Neural cell (in vitro differentiated cells): Measurements from ENCODE around the gene KCNK2. TPM values are rescaled to one million over a fixed set of nuclear protein-coding genes. Genes with fewer than 3 reads are reported as not detected.

Experiments used
- H2AFZ ChIP-seq: fragments of 200-600, 300-800 bp; sonication (generic), shearing (Covaris generic); 2 replicates; pipeline ENCODE4 v1.6.0; 2014; ENCODE audit warnings: low read depth, mild to moderate bottlenecking, antibody characterized with exemption, low read length, moderate library complexity
- H3F3A ChIP-seq: fragments of 200-600 bp; shearing (Covaris generic); 2 replicates; pipeline ENCODE4 v1.6.1; 2016; ENCODE audit warnings: mild to moderate bottlenecking, moderate library complexity, mixed read lengths, antibody characterized with exemption, low read length; ENCODE audit not compliant: insufficient read depth, poor library complexity, severe bottlenecking
- H3K27ac ChIP-seq: fragments of 200-600, 300-800 bp; sonication (generic), shearing (Covaris generic); 2 replicates; pipeline ENCODE4 v1.5.1; 2014; ENCODE audit warnings: mild to moderate bottlenecking, low read length, moderate library complexity
- H3K27me3 ChIP-seq: fragments of 300-800, 200-600 bp; sonication (generic), shearing (Covaris generic); 2 replicates; pipeline ENCODE4 v1.6.0; 2014; ENCODE audit warnings: mild to moderate bottlenecking, low read depth, low read length, moderate library complexity; ENCODE audit not compliant: insufficient read depth
- H3K36me3 ChIP-seq: fragments of 300-800, 200-600 bp; sonication (generic), shearing (Covaris generic); 2 replicates; pipeline ENCODE4 v1.5.1; 2014; ENCODE audit warnings: mild to moderate bottlenecking, antibody characterized with exemption, low read length, moderate library complexity; ENCODE audit not compliant: insufficient read depth
- H3K4me2 ChIP-seq: fragments of 300-800, 200-600 bp; sonication (generic), shearing (Covaris generic); 2 replicates; pipeline ENCODE4 v1.6.0; 2014; ENCODE audit warnings: mild to moderate bottlenecking, low read length
- H3K4me3 ChIP-seq: fragments of 300-800, 200-600 bp; sonication (generic), shearing (Covaris generic); 2 replicates; pipeline ENCODE4 v1.5.1; 2014; ENCODE audit warnings: mild to moderate bottlenecking, low read length, moderate library complexity
- H3K79me2 ChIP-seq: fragments of 200-600 bp; shearing (Covaris generic); replicated peaks from 2 replicates; pipeline ENCODE4 v1.6.0; 2014; ENCODE audit warnings: mild to moderate bottlenecking, low read length, moderate library complexity; ENCODE audit not compliant: insufficient read depth
- H3K9ac ChIP-seq: fragments of 300-800, 200-600 bp; sonication (generic), shearing (Covaris generic); 2 replicates; pipeline ENCODE4 v1.6.1; 2016; ENCODE audit warnings: mild to moderate bottlenecking, low read length, mixed read lengths
- H3K9me2 ChIP-seq: fragments of 200-600 bp; shearing (Covaris generic); 2 replicates; pipeline ENCODE4 v1.6.1; 2016; ENCODE audit warnings: mild to moderate bottlenecking, low read length, mixed read lengths; ENCODE audit not compliant: insufficient read depth
- H3K9me3 ChIP-seq: fragments of 200-600, 300-800 bp; sonication (generic), shearing (Covaris generic); 2 replicates; pipeline ENCODE4 v1.6.1; 2016; ENCODE audit warnings: mild to moderate bottlenecking, mixed run types, low read length, moderate library complexity, mixed read lengths
- H4K20me1 ChIP-seq: fragments of 200-600 bp; shearing (Covaris generic); 2 replicates; pipeline ENCODE4 v1.6.1; 2016; ENCODE audit warnings: mild to moderate bottlenecking, mixed run types; ENCODE audit not compliant: insufficient read depth
- EP300 ChIP-seq: fragments of 450-650 bp; conservative IDR thresholded peaks from 2 replicates; pipeline ENCODE4 v1.6.1; 2014; ENCODE audit warnings: antibody characterized with exemption, mild to moderate bottlenecking, moderate library complexity; ENCODE audit not compliant: poor library complexity, severe bottlenecking
- EZH2 ChIP-seq: fragments of 200-600, 300-800 bp; shearing (Covaris generic), sonication (generic); IDR thresholded peaks from 2 replicates; pipeline ENCODE4 v1.6.1; 2014; ENCODE audit warnings: antibody characterized with exemption, low read length, borderline replicate concordance, mild to moderate bottlenecking; ENCODE audit not compliant: insufficient read depth, poor library complexity, severe bottlenecking
- MXI1 ChIP-seq: fragments of 450-650 bp; conservative IDR thresholded peaks from 2 replicates; pipeline ENCODE4 v1.6.1; 2014; ENCODE audit warnings: antibody characterized with exemption, mild to moderate bottlenecking; ENCODE audit not compliant: poor library complexity, severe bottlenecking
- POLR2AphosphoS5 ChIP-seq: IDR thresholded peaks from 2 replicates; pipeline ENCODE4 v1.6.1; 2012
- RAD21 ChIP-seq: fragments of 450-650 bp; conservative IDR thresholded peaks from 2 replicates; pipeline ENCODE4 v1.6.1; 2014; ENCODE audit warnings: antibody characterized with exemption, mild to moderate bottlenecking, moderate library complexity
- SMC3 ChIP-seq: fragments of 450-650 bp; conservative IDR thresholded peaks from 2 replicates; pipeline ENCODE4 v1.6.1; 2014; ENCODE audit warnings: antibody characterized with exemption, mild to moderate bottlenecking, moderate library complexity; ENCODE audit not compliant: poor library complexity
- TAF1 ChIP-seq: IDR thresholded peaks from 2 replicates; pipeline ENCODE4 v1.6.1; 2012; ENCODE audit warnings: low read depth
- polyA plus RNA-seq: library from polyadenylated mRNA; depleted of rRNA; stranded (reverse); fragments of >200 nt; gene quantifications from 2 replicates; pipeline ENCODE4 v1.2.3, GENCODE V29; 2014
- TF ChIP-seq, protein P1 (sequence below): IDR thresholded peaks from 2 replicates; pipeline ENCODE4 v1.6.1; 2012; ENCODE audit warnings: borderline replicate concordance
- TF ChIP-seq, protein P2 (sequence below): fragments of 450-650 bp; IDR thresholded peaks from 2 replicates; pipeline ENCODE4 v1.5.1; 2014; ENCODE audit warnings: antibody characterized with exemption, mild to moderate bottlenecking, moderate library complexity; ENCODE audit not compliant: poor library complexity, severe bottlenecking

Gene KCNK2
- polyA plus RNA-seq, 1 donor from 2014 or later = 6.8 TPM

DNA sequence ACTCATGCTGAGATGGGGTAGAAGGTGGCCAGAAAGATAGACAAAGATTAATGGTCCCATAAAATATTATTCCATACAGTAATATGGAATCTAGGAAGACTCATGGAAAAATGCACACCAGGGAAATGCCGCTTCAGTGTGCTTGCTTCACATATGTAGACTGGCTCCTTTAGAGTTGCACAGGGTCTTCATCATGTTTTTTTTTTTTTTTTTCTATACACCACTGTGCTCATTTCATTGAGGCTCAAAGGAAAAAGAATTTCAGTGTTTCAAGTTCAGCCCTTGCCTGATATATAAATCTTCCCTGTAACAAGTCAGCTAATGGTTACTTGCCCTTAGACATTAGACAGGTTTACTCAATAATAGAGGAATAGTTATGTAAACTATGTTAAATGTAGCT is 33.2 kb downstream of the KCNK2 start:
- H3K9me3 ChIP-seq = no peaks in the 10 kb centered on the region
- no peaks in the 10 kb centered on the region for H3K36me3 ChIP-seq
- H3K27me3 ChIP-seq = no peaks in the 10 kb centered on the region
- no peak overlapping the region for H3K4me3 ChIP-seq
- no peaks in the 10 kb centered on the region for H3K79me2 ChIP-seq
- H4K20me1 ChIP-seq = no peaks in the 10 kb centered on the region
- no peaks in the 10 kb centered on the region for H3F3A ChIP-seq
- no peak overlapping the region for H2AFZ ChIP-seq
- no peak for TF ChIP-seq TAF1
- TF ChIP-seq, protein P1, sequence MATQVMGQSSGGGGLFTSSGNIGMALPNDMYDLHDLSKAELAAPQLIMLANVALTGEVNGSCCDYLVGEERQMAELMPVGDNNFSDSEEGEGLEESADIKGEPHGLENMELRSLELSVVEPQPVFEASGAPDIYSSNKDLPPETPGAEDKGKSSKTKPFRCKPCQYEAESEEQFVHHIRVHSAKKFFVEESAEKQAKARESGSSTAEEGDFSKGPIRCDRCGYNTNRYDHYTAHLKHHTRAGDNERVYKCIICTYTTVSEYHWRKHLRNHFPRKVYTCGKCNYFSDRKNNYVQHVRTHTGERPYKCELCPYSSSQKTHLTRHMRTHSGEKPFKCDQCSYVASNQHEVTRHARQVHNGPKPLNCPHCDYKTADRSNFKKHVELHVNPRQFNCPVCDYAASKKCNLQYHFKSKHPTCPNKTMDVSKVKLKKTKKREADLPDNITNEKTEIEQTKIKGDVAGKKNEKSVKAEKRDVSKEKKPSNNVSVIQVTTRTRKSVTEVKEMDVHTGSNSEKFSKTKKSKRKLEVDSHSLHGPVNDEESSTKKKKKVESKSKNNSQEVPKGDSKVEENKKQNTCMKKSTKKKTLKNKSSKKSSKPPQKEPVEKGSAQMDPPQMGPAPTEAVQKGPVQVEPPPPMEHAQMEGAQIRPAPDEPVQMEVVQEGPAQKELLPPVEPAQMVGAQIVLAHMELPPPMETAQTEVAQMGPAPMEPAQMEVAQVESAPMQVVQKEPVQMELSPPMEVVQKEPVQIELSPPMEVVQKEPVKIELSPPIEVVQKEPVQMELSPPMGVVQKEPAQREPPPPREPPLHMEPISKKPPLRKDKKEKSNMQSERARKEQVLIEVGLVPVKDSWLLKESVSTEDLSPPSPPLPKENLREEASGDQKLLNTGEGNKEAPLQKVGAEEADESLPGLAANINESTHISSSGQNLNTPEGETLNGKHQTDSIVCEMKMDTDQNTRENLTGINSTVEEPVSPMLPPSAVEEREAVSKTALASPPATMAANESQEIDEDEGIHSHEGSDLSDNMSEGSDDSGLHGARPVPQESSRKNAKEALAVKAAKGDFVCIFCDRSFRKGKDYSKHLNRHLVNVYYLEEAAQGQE = no peak
- TF ChIP-seq MXI1 = no peak
- no peak for TF ChIP-seq POLR2AphosphoS5
- TF ChIP-seq, protein P2, sequence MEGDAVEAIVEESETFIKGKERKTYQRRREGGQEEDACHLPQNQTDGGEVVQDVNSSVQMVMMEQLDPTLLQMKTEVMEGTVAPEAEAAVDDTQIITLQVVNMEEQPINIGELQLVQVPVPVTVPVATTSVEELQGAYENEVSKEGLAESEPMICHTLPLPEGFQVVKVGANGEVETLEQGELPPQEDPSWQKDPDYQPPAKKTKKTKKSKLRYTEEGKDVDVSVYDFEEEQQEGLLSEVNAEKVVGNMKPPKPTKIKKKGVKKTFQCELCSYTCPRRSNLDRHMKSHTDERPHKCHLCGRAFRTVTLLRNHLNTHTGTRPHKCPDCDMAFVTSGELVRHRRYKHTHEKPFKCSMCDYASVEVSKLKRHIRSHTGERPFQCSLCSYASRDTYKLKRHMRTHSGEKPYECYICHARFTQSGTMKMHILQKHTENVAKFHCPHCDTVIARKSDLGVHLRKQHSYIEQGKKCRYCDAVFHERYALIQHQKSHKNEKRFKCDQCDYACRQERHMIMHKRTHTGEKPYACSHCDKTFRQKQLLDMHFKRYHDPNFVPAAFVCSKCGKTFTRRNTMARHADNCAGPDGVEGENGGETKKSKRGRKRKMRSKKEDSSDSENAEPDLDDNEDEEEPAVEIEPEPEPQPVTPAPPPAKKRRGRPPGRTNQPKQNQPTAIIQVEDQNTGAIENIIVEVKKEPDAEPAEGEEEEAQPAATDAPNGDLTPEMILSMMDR = no peak
- no peak for TF ChIP-seq EP300
- TF ChIP-seq RAD21 = no peak
- no peak for TF ChIP-seq SMC3
- no peak for TF ChIP-seq EZH2
- H3K27ac ChIP-seq = no peak overlapping the region
- H3K4me2 ChIP-seq = no peak overlapping the region
- no peak overlapping the region for H3K9ac ChIP-seq
- no peaks in the 10 kb centered on the region for H3K9me2 ChIP-seq

DNA sequence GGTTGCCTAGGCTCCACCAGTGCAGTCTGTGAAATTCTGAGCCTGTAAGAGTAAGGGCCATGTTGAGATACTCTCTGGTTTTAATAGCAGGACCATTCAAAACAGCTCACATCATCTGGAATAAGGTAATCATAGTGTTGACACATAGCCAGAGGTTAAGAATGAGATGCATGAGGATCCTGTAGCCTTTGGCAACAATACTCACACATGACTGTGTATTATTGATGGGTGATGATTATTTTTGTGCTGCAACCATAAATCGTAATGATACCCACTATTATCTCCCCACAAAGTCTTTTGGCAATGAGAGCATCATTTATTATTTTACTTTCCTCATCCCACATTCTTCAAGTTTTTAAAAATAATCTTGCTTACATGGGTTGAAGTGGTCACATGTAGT is 35.5 kb downstream of the KCNK2 start:
- Histone ChIP-seq H2AFZ (no peak overlapping the region), H3K9me3 (no peaks in the 10 kb centered on the region), H3K9me2 (no peaks in the 10 kb centered on the region), H3K9ac (no peak overlapping the region), H3K4me3 (no peak overlapping the region), H3K27ac (no peak overlapping the region), H3K36me3 (no peaks in the 10 kb centered on the region), H3K27me3 (no peaks in the 10 kb centered on the region), H3K79me2 (no peaks in the 10 kb centered on the region), H3F3A (no peaks in the 10 kb centered on the region), H3K4me2 (no peak overlapping the region), H4K20me1 (no peaks in the 10 kb centered on the region)
- TF ChIP-seq, protein P1 = no peak
- no peak for TF ChIP-seq EP300
- no peak for TF ChIP-seq SMC3
- no peak for TF ChIP-seq RAD21
- TF ChIP-seq, protein P2 = no peak
- TF ChIP-seq MXI1 = no peak
- no peak for TF ChIP-seq EZH2
- TF ChIP-seq POLR2AphosphoS5 = no peak
